H1 (cell line): ENCODE measurements around the gene MXRA8. TPM values are rescaled to one million over a fixed set of nuclear protein-coding genes. Genes with fewer than 3 reads are reported as not detected.

Experiments used
- CTCF ChIA-PET: fragments of 300-600 bp; sonication (Branson Sonifier 250); formaldehyde crosslinking; loops from one replicate; lab custom pipeline; 2021; ENCODE audit not compliant: partially characterized antibody; lab: Charles Lee
- POLR2A ChIA-PET: fragments of 300-600 bp; sonication (Branson Sonifier 250); formaldehyde crosslinking; loops from one replicate; lab custom pipeline; 2021; ENCODE audit warnings: inconsistent platforms; ENCODE audit not compliant: partially characterized antibody; lab: Charles Lee
- DNase-seq, 2 experiments: peaks; one replicate each; pipeline versions ENCODE4 v3.0.0 to v3.0.0-alpha.2; 2010 to 2022; ENCODE audit warnings: low spot score in 2 of 2, low read depth in 1 of 2, mixed read lengths in 1 of 2
- FAIRE-seq: peaks from 2 replicates; lab custom pipeline; 2011; peaks lifted over from hg19 to GRCh38; lab: Jason Lieb, UNC
- H2AFZ ChIP-seq: 2 replicates; pipeline ENCODE4 v1.8.1; 2012; ENCODE audit warnings: low read length, inconsistent platforms
- H2AK5ac ChIP-seq: 2 replicates; pipeline ENCODE4 v1.6.1; 2013; ENCODE audit warnings: low read depth, low read length
- H2BK120ac ChIP-seq: replicated peaks from 2 replicates; pipeline ENCODE3; 2013; ENCODE audit warnings: low read depth, low read length, inconsistent platforms
- H2BK12ac ChIP-seq: 2 replicates; pipeline ENCODE4 v1.6.1; 2013; ENCODE audit warnings: low read depth, low read length
- H2BK15ac ChIP-seq: 2 replicates; pipeline ENCODE4 v1.6.1; 2013; ENCODE audit warnings: low read length
- H2BK20ac ChIP-seq: 2 replicates; pipeline ENCODE4 v1.6.1; 2013; ENCODE audit warnings: low read length
- H2BK5ac ChIP-seq: 2 replicates; pipeline ENCODE4 v1.6.1; 2013; ENCODE audit warnings: low read depth, low read length
- H3K14ac ChIP-seq: 2 replicates; pipeline ENCODE4 v1.6.1; 2013; ENCODE audit warnings: inconsistent platforms; ENCODE audit not compliant: insufficient read length
- H3K18ac ChIP-seq: 2 replicates; pipeline ENCODE4 v1.6.1; 2013; ENCODE audit warnings: low read length; ENCODE audit errors: extremely low read depth
- H3K23ac ChIP-seq: 2 replicates; pipeline ENCODE4 v1.6.1; 2013; ENCODE audit warnings: inconsistent platforms; ENCODE audit not compliant: insufficient read length
- H3K23me2 ChIP-seq: 2 replicates; pipeline ENCODE4 v1.6.1; 2013; ENCODE audit warnings: low read depth, low read length
- H3K27ac ChIP-seq: 2 replicates; pipeline ENCODE4 v1.6.1; 2011; ENCODE audit warnings: low read depth, low read length, inconsistent platforms
- H3K27me3 ChIP-seq, 4 experiments: replicated peaks in 1 of 4; 1 replicate in 1 of 4; 2 replicates in 3 of 4; pipeline versions ENCODE4 v1.6.1 to v1.8.1; 2011 to 2013; ENCODE audit warnings: low read length in 3 of 4, mild to moderate bottlenecking in 3 of 4, inconsistent platforms in 2 of 4, mixed read lengths in 2 of 4, moderate library complexity in 1 of 4; ENCODE audit not compliant: control insufficient read depth in 3 of 4, insufficient read depth in 3 of 4; ENCODE audit errors: extremely low read depth in 1 of 4
- H3K36me3 ChIP-seq, 4 experiments: 2 replicates each; pipeline versions ENCODE4 v1.6.1 to v1.8.1; 2011 to 2013; ENCODE audit warnings: mild to moderate bottlenecking in 4 of 4, low read length in 3 of 4, moderate library complexity in 2 of 4, control low read depth in 1 of 4, inconsistent platforms in 1 of 4; ENCODE audit not compliant: insufficient read depth in 4 of 4, control insufficient read depth in 2 of 4
- H3K4ac ChIP-seq: replicated peaks from 2 replicates; pipeline ENCODE3; 2013; ENCODE audit warnings: low read length, low read depth, mixed read lengths, inconsistent platforms; ENCODE audit not compliant: insufficient read length
- H3K4me1 ChIP-seq, 4 experiments: replicated peaks in 1 of 4; 1 replicate in 1 of 4; 2 replicates in 3 of 4; pipeline versions ENCODE4 v1.6.1 to v1.8.1; 2011 to 2013; ENCODE audit warnings: low read length in 3 of 4, inconsistent platforms in 2 of 4, mixed read lengths in 1 of 4; ENCODE audit not compliant: insufficient read depth in 4 of 4, control insufficient read depth in 3 of 4
- H3K4me2 ChIP-seq, 2 experiments: 2 replicates each; pipeline versions ENCODE4 v1.6.1 to v1.8.1; 2011 to 2013; ENCODE audit warnings: low read depth in 2 of 2, low read length in 2 of 2, control low read depth in 1 of 2, inconsistent platforms in 1 of 2, mild to moderate bottlenecking in 1 of 2; ENCODE audit not compliant: insufficient read depth in 1 of 2
- H3K4me3 ChIP-seq, 4 experiments: fragments of 200-600, 300-600 bp in 1 of 4; sonication (generic), shearing (Covaris generic), sonication (Bioruptor Twin) in 1 of 4; 2 replicates each; pipeline versions ENCODE4 v1.5.1 to v1.8.1; 2011 to 2016; ENCODE audit warnings: low read length in 4 of 4, low read depth in 3 of 4, control low read depth in 2 of 4, inconsistent platforms in 2 of 4, mild to moderate bottlenecking in 2 of 4, mixed read lengths in 1 of 4, moderate library complexity in 1 of 4; ENCODE audit not compliant: insufficient read depth in 2 of 4; ENCODE audit errors: extremely low read depth in 1 of 4
- H3K56ac ChIP-seq: replicated peaks from 2 replicates; pipeline ENCODE3; 2013; ENCODE audit warnings: low read depth, mild to moderate bottlenecking, mixed read lengths, low read length, inconsistent platforms; ENCODE audit not compliant: insufficient read length
- H3K79me1 ChIP-seq: 2 replicates; pipeline ENCODE4 v1.6.1; 2013; ENCODE audit warnings: low read depth, low read length, control low read depth
- H3K79me2 ChIP-seq, 2 experiments: 2 replicates each; pipeline versions ENCODE4 v1.6.1 to v1.8.1; 2012 to 2013; ENCODE audit warnings: low read length in 2 of 2, mild to moderate bottlenecking in 2 of 2, inconsistent platforms in 1 of 2; ENCODE audit not compliant: insufficient read depth in 2 of 2, control insufficient read depth in 1 of 2
- H3K9ac ChIP-seq, 4 experiments: replicated peaks in 1 of 4; 1 replicate in 1 of 4; 2 replicates in 3 of 4; pipeline versions ENCODE4 v1.6.1 to v1.8.1; 2011 to 2013; ENCODE audit warnings: low read depth in 3 of 4, low read length in 3 of 4, control low read depth in 2 of 4, mild to moderate bottlenecking in 2 of 4, moderate library complexity in 2 of 4, inconsistent platforms in 1 of 4; ENCODE audit errors: extremely low read depth in 1 of 4
- H3K9me3 ChIP-seq, 2 experiments: 2 replicates each; pipeline versions ENCODE4 v1.6.1 to v1.8.1; 2012 to 2013; ENCODE audit warnings: mild to moderate bottlenecking in 2 of 2, moderate library complexity in 2 of 2, control low read depth in 1 of 2, inconsistent platforms in 1 of 2, low read depth in 1 of 2, low read length in 1 of 2, mixed read lengths in 1 of 2; ENCODE audit not compliant: insufficient read depth in 2 of 2
- H4K20me1 ChIP-seq, 2 experiments: replicated peaks in 1 of 2; 2 replicates each; pipeline versions ENCODE3 to v1.8.1; 2011 to 2013; ENCODE audit warnings: inconsistent platforms in 2 of 2, low read length in 2 of 2, mild to moderate bottlenecking in 1 of 2; ENCODE audit not compliant: insufficient read depth in 2 of 2, control insufficient read depth in 1 of 2
- H4K5ac ChIP-seq: 2 replicates; pipeline ENCODE4 v1.6.1; 2013; ENCODE audit warnings: low read length, low read depth, mixed read lengths, inconsistent platforms; ENCODE audit not compliant: insufficient read length
- H4K8ac ChIP-seq: 2 replicates; pipeline ENCODE4 v1.8.0; 2013; ENCODE audit warnings: mild to moderate bottlenecking, moderate library complexity, low read length, inconsistent platforms; ENCODE audit not compliant: insufficient read depth; ENCODE audit errors: extremely low read depth
- H4K91ac ChIP-seq: replicated peaks from 2 replicates; pipeline ENCODE3; 2013; ENCODE audit warnings: low read length, mixed read lengths, inconsistent platforms; ENCODE audit not compliant: insufficient read length
- EP300 ChIP-seq, 2 experiments: IDR thresholded peaks; 1 replicate in 1 of 2; 2 replicates in 1 of 2; pipeline ENCODE4 v1.6.1; 2011 to 2012; ENCODE audit warnings: low read depth in 2 of 2, low read length in 2 of 2, mild to moderate bottlenecking in 2 of 2, borderline replicate concordance in 1 of 2, inconsistent platforms in 1 of 2, moderate library complexity in 1 of 2
- WGBS, 2 experiments: shearing (Covaris generic) in 1 of 2; methylation state at CpG; one replicate each; pipeline versions ENCODE4 v1.1.6 to v1.1.7; 2013 to 2015; ENCODE audit warnings: low lambda C conversion rate in 2 of 2, mixed read lengths in 2 of 2, inconsistent platforms in 1 of 2, low coverage in 1 of 2, missing lambda C conversion rate in 1 of 2; ENCODE audit not compliant: insufficient replicate concordance in 2 of 2, insufficient coverage in 1 of 2, insufficient read length in 1 of 2; ENCODE audit errors: extremely low coverage in 1 of 2, missing lambda C conversion rate in 1 of 2; 5-methylcytosine and 5-hydroxymethylcytosine counted together
- long read RNA-seq, 2 experiments: library from RNA in 1 of 2; library from capped mRNA in 1 of 2; stranded (forward); transcript quantifications; one replicate each; pipeline ENCODE4 v2.0.0, GENCODE V29; 2021; ENCODE audit warnings: inconsistent platforms in 1 of 2
- polyA minus RNA-seq, 3 experiments: library from RNA; depleted of rRNA, polyadenylated mRNA; stranded (reverse); fragments of >200 nt; gene quantifications; 1 replicate in 2 of 3; 2 replicates in 1 of 3; pipeline ENCODE4 v1.2.3, GENCODE V29; 2011
- polyA plus RNA-seq, 7 experiments: library from polyadenylated mRNA; depleted of rRNA in 3 of 7; stranded (reverse) in 5 of 7; unstranded in 2 of 7; fragments of >200 nt in 5 of 7; fragments of 200-250 nt in 2 of 7; gene quantifications; 1 replicate in 5 of 7; 2 replicates in 1 of 7; 4 replicates in 1 of 7; pipeline versions ENCODE4 v1.2.1 to v1.2.3, GENCODE V29; 2011 to 2013; ENCODE audit warnings: missing spikeins in 2 of 7, mixed read lengths in 2 of 7
- total RNA-seq: library from RNA; stranded (reverse); fragmentation: NEBNext Ultra II Directional; extraction: Animal tissue kit (Norgen Biotek cat#: 25700); gene quantifications from 2 replicates; pipeline ENCODE4 v1.2.1, GENCODE V29; 2021
- TF ChIP-seq, protein P1 (sequence below): IDR thresholded peaks from 2 replicates; pipeline ENCODE4 v1.6.1; 2011; ENCODE audit warnings: low read length, improper control_type of control experiment

The MXRA8 gene, protein sequence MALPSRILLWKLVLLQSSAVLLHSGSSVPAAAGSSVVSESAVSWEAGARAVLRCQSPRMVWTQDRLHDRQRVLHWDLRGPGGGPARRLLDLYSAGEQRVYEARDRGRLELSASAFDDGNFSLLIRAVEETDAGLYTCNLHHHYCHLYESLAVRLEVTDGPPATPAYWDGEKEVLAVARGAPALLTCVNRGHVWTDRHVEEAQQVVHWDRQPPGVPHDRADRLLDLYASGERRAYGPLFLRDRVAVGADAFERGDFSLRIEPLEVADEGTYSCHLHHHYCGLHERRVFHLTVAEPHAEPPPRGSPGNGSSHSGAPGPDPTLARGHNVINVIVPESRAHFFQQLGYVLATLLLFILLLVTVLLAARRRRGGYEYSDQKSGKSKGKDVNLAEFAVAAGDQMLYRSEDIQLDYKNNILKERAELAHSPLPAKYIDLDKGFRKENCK
- 10.0 and 10.5 TPM in 2 replicates for total RNA-seq
- polyA plus RNA-seq (2011; rRNA removed), result 17.2 and 35.4 TPM in 2 replicates
- polyA plus RNA-seq (2011; cell fraction: cytosol; rRNA removed), result 21.3 TPM
- polyA plus RNA-seq (2011; cell fraction: nucleus; rRNA removed), result 57.8 TPM
- 6.4 to 14.9 TPM (median 13.3 TPM) in 4 replicates for polyA plus RNA-seq (2012, experiment 1 of 2)
- 7.6 TPM for polyA plus RNA-seq (2012, experiment 2 of 2)
- 12.0 TPM for polyA plus RNA-seq (2013, experiment 1 of 2)
- polyA plus RNA-seq (2013, experiment 2 of 2), result 10.6 TPM
- polyA minus RNA-seq (2011; rRNA and poly(A)+ RNA removed), result 3.0 and 3.5 TPM in 2 replicates
- polyA minus RNA-seq (2011; cell fraction: cytosol; rRNA and poly(A)+ RNA removed), result 9.2 TPM
- 7.8 TPM for polyA minus RNA-seq (2011; cell fraction: nucleus; rRNA and poly(A)+ RNA removed)
- long read RNA-seq, experiment 1, partial matches to known transcripts, result 5 of 6 reads
- long read RNA-seq, experiment 1, other reads (novel, unspliced or antisense), result 1 of 6 reads
- long read RNA-seq, experiment 2, result 0 reads

GRCh38 chr1:1358433-1359271, at the start of gene MXRA8:
MXRA8 (minus strand) TSS chr1:1358555; CDS start chr1:1358504, 51 bp downstream.
- peak within 1 kb of the TSS; percentile 92 for H2BK12ac ChIP-seq
- H4K5ac ChIP-seq, result no peak within 1 kb of the TSS
- peak within 1 kb of the TSS; percentile 48; the same call in 1 of the 2 replicates for H2BK20ac ChIP-seq
- H2BK15ac ChIP-seq, result peak within 1 kb of the TSS; percentile 88
- H3K4me3 ChIP-seq, result peak within 1 kb of the TSS in 2 of 4 experiments; percentile 16 to 18; a peak in 3 of 8 replicates
- no peaks in the 10 kb centered on the region for H3K36me3 ChIP-seq
- WGBS, 2 experiments, result 67% methylated on average over 23 of the region's 29 CpGs; no CpG with 5 or more reads in 1 of the 2 experiments
- H3K14ac ChIP-seq, result no peak within 1 kb of the TSS
- no peaks in the 10 kb centered on the region for H4K20me1 ChIP-seq
- ChIA-PET CTCF (interaction anchor here (0.7 to 2.9 kb wide), 5 partner anchors 10 to 44 kb away, joined by 3 to 18 read pairs (median 4); no protein-coding TSS in a partner anchor), POLR2A (interaction anchor here (0.6 to 4.0 kb wide), 9 partner anchors 12 to 62 kb away, joined by 3 to 19 read pairs (median 4); partner anchors contain the start of genes ANKRD65, AURKAIP1 and MRPL20)
- peak within 1 kb of the TSS; percentile 78 for H3K18ac ChIP-seq
- no peak within 1 kb of the TSS for H2AFZ ChIP-seq
- peak within 1 kb of the TSS; percentile 83; the same call in 1 of the 2 replicates for H2AK5ac ChIP-seq
- H2BK5ac ChIP-seq, result peak within 1 kb of the TSS; percentile 60; the same call in 1 of the 2 replicates
- no peaks in the 10 kb centered on the region for H3K79me2 ChIP-seq
- H3K9ac ChIP-seq, result 0 out of 7 replicates have a peak within 1 kb of the TSS, but pooled peaks of 1 of the 4 experiments have one; percentile 8
- no peak within 1 kb of the TSS for H3K56ac ChIP-seq
- FAIRE-seq (no peak), DNase-seq (peak in 1 of 2 experiments; percentile 66)
- H3K4ac ChIP-seq, result peak within 1 kb of the TSS; percentile 7
- H2BK120ac ChIP-seq, result no peak within 1 kb of the TSS
- peaks cover 2 to 34% (median 23%) of the 10 kb centered on the region in 4 experiments for H3K4me1 ChIP-seq
- no peaks in the 10 kb centered on the region for H3K9me3 ChIP-seq
- H3K23ac ChIP-seq, result no peak within 1 kb of the TSS
- H3K27me3 ChIP-seq, result peaks cover 9 to 17% (median 14%) of the 10 kb centered on the region in 4 experiments
- peak within 1 kb of the TSS; percentile 47 to 50; a peak in 3 of 4 replicates for H3K4me2 ChIP-seq
- H4K8ac ChIP-seq, result peak within 1 kb of the TSS; percentile 72
- no peak within 1 kb of the TSS for H3K27ac ChIP-seq
- H3K23me2 ChIP-seq, result peaks cover 14% of the 10 kb centered on the region
- H4K91ac ChIP-seq, result peak within 1 kb of the TSS; percentile 91
- TF ChIP-seq, protein P1, sequence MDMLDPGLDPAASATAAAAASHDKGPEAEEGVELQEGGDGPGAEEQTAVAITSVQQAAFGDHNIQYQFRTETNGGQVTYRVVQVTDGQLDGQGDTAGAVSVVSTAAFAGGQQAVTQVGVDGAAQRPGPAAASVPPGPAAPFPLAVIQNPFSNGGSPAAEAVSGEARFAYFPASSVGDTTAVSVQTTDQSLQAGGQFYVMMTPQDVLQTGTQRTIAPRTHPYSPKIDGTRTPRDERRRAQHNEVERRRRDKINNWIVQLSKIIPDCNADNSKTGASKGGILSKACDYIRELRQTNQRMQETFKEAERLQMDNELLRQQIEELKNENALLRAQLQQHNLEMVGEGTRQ, result peak; percentile 30; the same call in 1 of the 2 replicates
- no peak for TF ChIP-seq EP300 (IDR thresholded peaks at IDR 0.05; ENCODE audit: borderline replicate concordance in 1 of 2, low read depth in 2 of 2, low read length in 2 of 2)
- no peaks in the 10 kb centered on the region for H3K79me1 ChIP-seq
